ENCODE data around the gene ARHGEF12.

The ARHGEF12 gene

GRCh38 chr11:120339394-120339890 is 3.2 kb downstream of the ARHGEF12 start:
- DNase-seq (ENCODE audit: low spot score): peak; percentile 48

- peak; percentile 34 for DNase-seq (ENCODE audit: low spot score)
Measured at GRCh38 chr11:120340529-120340928, 4.3 kb downstream of the ARHGEF12 start.

- DNase-seq (ENCODE audit: low spot score): no peak
Measured at GRCh38 chr11:120342226-120342625, 6.0 kb downstream of the ARHGEF12 start.

GRCh38 chr11:120342678-120343077 is 6.5 kb downstream of the ARHGEF12 start:
- DNase-seq (ENCODE audit: low spot score): no peak

GRCh38 chr11:120343429-120343828 is 7.2 kb downstream of the ARHGEF12 start:
- DNase-seq (ENCODE audit: low spot score): no peak

- no peak for DNase-seq (ENCODE audit: low spot score)
Measured at GRCh38 chr11:120344302-120345004, 8.2 kb downstream of the ARHGEF12 start.

GRCh38 chr11:120346233-120346632 is 10.0 kb downstream of the ARHGEF12 start:
- DNase-seq (ENCODE audit: low spot score): no peak

- no peak for DNase-seq (ENCODE audit: low spot score)
Measured at GRCh38 chr11:120350637-120351036, 14.4 kb downstream of the ARHGEF12 start.

GRCh38 chr11:120352405-120352804 is 16.2 kb downstream of the ARHGEF12 start:
- DNase-seq (ENCODE audit: low spot score): no peak

GRCh38 chr11:120354068-120354467 is 17.9 kb downstream of the ARHGEF12 start:
- no peak for DNase-seq (ENCODE audit: low spot score)

GRCh38 chr11:120354779-120355178 is 18.6 kb downstream of the ARHGEF12 start:
- DNase-seq (ENCODE audit: low spot score): no peak

GRCh38 chr11:120357620-120358019 is 21.4 kb downstream of the ARHGEF12 start:
- DNase-seq (ENCODE audit: low spot score): no peak

- no peak for DNase-seq (ENCODE audit: low spot score)
Measured at GRCh38 chr11:120358729-120359128, 22.5 kb downstream of the ARHGEF12 start.

GRCh38 chr11:120363436-120363835 is 27.2 kb downstream of the ARHGEF12 start:
- DNase-seq (ENCODE audit: low spot score): no peak

- DNase-seq (ENCODE audit: low spot score): no peak
Measured at GRCh38 chr11:120365512-120365911, 29.3 kb downstream of the ARHGEF12 start.

GRCh38 chr11:120372296-120372695 is 36.1 kb downstream of the ARHGEF12 start:
- no peak for DNase-seq (ENCODE audit: low spot score)

GRCh38 chr11:120375076-120375475 is 38.9 kb downstream of the ARHGEF12 start:
- DNase-seq (ENCODE audit: low spot score): no peak

- DNase-seq (ENCODE audit: low spot score): no peak
Measured at GRCh38 chr11:120376547-120377182, 40.5 kb downstream of the ARHGEF12 start.

- no peak for DNase-seq (ENCODE audit: low spot score)
Measured at GRCh38 chr11:120378474-120378873, 42.3 kb downstream of the ARHGEF12 start.

GRCh38 chr11:120381401-120381800 is 45.2 kb downstream of the ARHGEF12 start:
- no peak for DNase-seq (ENCODE audit: low spot score)

GRCh38 chr11:120383518-120384155 is 47.4 kb downstream of the ARHGEF12 start:
- peak; percentile 19 for DNase-seq (ENCODE audit: low spot score)

- DNase-seq (ENCODE audit: low spot score): no peak
Measured at GRCh38 chr11:120384476-120384875, 48.3 kb downstream of the ARHGEF12 start.

- DNase-seq (ENCODE audit: low spot score): no peak
Measured at GRCh38 chr11:120385110-120385509, 48.9 kb downstream of the ARHGEF12 start.
